ENCODE measurements around the gene FCGR1A. TPM values are rescaled to one million over a fixed set of nuclear protein-coding genes. Genes with fewer than 3 reads are reported as not detected.
"Not testable (repeated sequence)": the region's sequence is repeated elsewhere in the genome, so short reads cannot be mapped to it uniquely, and the experiment has no call there.

The FCGR1A gene
- total and polyA plus RNA-seq, 2 experiments from 2014 or later = 0.07 to 0.52 TPM

- H3K4me1 ChIP-seq (ENCODE audit: insufficient read depth); H3K9me2 ChIP-seq (replicated peaks; ENCODE audit: insufficient read depth); H3K36me3 ChIP-seq (replicated peaks; ENCODE audit: insufficient read depth, low read depth); H3K79me2 ChIP-seq; H3K4me2 ChIP-seq; H3K9me3 ChIP-seq (ENCODE audit: low read depth); H4K20me1 ChIP-seq (ENCODE audit: insufficient read depth, poor library complexity, severe bottlenecking); DNase-seq (ENCODE audit: low spot score); H3K27me3 ChIP-seq; H3K4me3 ChIP-seq; H2AFZ ChIP-seq: not testable (repeated sequence)
- H3K27ac ChIP-seq = peak overlapping the region; percentile 53
- 100% methylated on average over 2 of the region's 3 CpGs for whole genome bisulfite sequencing (ENCODE audit: low lambda C conversion rate, missing lambda C conversion rate)
Measured at GRCh38 chr1:149787688-149788451, 5.4 kb downstream of the FCGR1A start.

DNA sequence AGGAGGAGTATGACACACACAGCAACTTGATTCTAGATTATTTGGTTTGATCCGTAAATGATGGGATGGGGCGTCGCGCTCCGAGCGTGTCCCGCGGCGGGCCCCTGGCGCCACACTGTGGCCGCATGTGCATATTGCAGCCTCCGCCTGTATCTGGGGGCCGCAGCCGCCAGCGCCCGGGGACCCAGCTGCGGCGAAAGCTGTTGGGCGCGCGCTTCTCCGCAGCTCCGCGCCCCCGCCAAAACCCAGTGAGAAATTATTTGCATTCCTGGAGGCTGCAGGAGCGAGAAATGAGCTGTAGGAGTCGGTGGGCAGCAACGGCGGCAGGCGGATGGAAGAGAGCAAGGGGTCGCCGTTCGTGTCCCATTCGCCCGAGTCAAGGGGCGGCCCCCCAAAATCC lies 10.0 kb downstream of the FCGR1A start:
- Histone ChIP-seq H3K4me3 (peak overlapping the region; percentile 93), H3K27ac (peak overlapping the region; percentile 94), H3K4me2 (peak overlapping the region; percentile 85), H2AFZ (peak overlapping the region; percentile 100)
- H3K9me2 ChIP-seq (replicated peaks; ENCODE audit: insufficient read depth); H4K20me1 ChIP-seq (ENCODE audit: insufficient read depth, poor library complexity, severe bottlenecking); H3K79me2 ChIP-seq; H3K4me1 ChIP-seq (ENCODE audit: insufficient read depth); H3K27me3 ChIP-seq; H3K9me3 ChIP-seq (ENCODE audit: low read depth); H3K36me3 ChIP-seq (replicated peaks; ENCODE audit: insufficient read depth, low read depth): not testable (repeated sequence)
- DNase-seq (ENCODE audit: low spot score) = peak; percentile 52
- TF ChIP-seq CTCF (IDR thresholded peaks at IDR 0.05; ENCODE audit: poor library complexity) = peak; percentile 42
- WGBS (ENCODE audit: low lambda C conversion rate, missing lambda C conversion rate) = 2% methylated on average over 33 of the region's 36 CpGs

DNA sequence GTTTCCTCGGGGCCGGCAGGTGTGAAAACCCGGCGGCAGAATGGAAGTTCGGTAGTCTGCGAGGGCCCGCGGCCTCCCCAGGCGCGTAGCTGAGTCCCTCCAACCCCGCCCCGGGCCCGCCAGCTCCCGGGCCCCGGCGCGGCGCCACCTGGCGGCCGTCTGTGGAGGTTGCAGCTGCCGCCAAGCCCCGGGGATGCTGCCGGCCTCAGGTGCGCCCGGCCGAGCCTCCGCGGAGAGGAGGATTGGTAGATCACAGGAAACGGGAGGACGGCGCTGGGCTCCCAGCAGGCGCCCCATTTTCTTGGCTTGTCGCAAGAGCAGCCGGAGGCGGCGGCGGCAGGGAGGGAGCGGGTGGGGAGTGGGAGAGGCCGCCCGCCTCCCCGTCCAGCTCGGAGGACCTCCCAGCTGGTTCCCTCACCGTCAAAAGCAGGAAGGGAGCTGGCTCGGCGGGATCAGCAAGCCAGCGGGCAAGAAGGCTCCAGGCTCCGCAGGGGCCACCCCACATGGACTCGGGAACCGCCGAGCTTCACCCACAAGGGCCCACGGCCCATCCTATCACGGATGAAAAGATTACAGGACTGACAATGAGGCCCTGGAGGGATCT lies 10.5 kb downstream of the FCGR1A start:
- peak overlapping the region; percentile 85 for H3K4me2 ChIP-seq

GRCh38 chr1:149793885-149794284 lies 11.4 kb downstream of the FCGR1A start:
- not testable (repeated sequence) for H3K9me3 ChIP-seq (ENCODE audit: low read depth); H2AFZ ChIP-seq; H4K20me1 ChIP-seq (ENCODE audit: insufficient read depth, poor library complexity, severe bottlenecking); H3K4me1 ChIP-seq (ENCODE audit: insufficient read depth); H3K79me2 ChIP-seq; H3K27ac ChIP-seq; H3K36me3 ChIP-seq (replicated peaks; ENCODE audit: insufficient read depth, low read depth); DNase-seq (ENCODE audit: low spot score); H3K27me3 ChIP-seq; H3K9me2 ChIP-seq (replicated peaks; ENCODE audit: insufficient read depth); H3K4me3 ChIP-seq
- 41% methylated on average over 5 of the region's 5 CpGs for WGBS (ENCODE audit: low lambda C conversion rate, missing lambda C conversion rate)
- H3K4me2 ChIP-seq = peak overlapping the region; percentile 85

More for the DNA sequence above, 10.5 kb downstream of the FCGR1A start:
- peak; percentile 50 for TF ChIP-seq CTCF (IDR thresholded peaks at IDR 0.05; ENCODE audit: poor library complexity)
- Histone ChIP-seq H3K4me3 (peak overlapping the region; percentile 26), H2AFZ (peak overlapping the region; percentile 100), H3K27ac (peak overlapping the region; percentile 94)
- H3K79me2 ChIP-seq; H3K9me3 ChIP-seq (ENCODE audit: low read depth); H3K4me1 ChIP-seq (ENCODE audit: insufficient read depth); H4K20me1 ChIP-seq (ENCODE audit: insufficient read depth, poor library complexity, severe bottlenecking); H3K9me2 ChIP-seq (replicated peaks; ENCODE audit: insufficient read depth); H3K27me3 ChIP-seq; H3K36me3 ChIP-seq (replicated peaks; ENCODE audit: insufficient read depth, low read depth): not testable (repeated sequence)
- 0% methylated on average over 9 of the region's 52 CpGs for WGBS (ENCODE audit: low lambda C conversion rate, missing lambda C conversion rate)
- peak; percentile 82 for DNase-seq (ENCODE audit: low spot score)

- WGBS (ENCODE audit: low lambda C conversion rate, missing lambda C conversion rate) = 89% methylated on average over 1 of the region's 3 CpGs
- not testable (repeated sequence) for H3K36me3 ChIP-seq (replicated peaks; ENCODE audit: insufficient read depth, low read depth); H4K20me1 ChIP-seq (ENCODE audit: insufficient read depth, poor library complexity, severe bottlenecking); H3K4me3 ChIP-seq; DNase-seq (ENCODE audit: low spot score); H3K9me2 ChIP-seq (replicated peaks; ENCODE audit: insufficient read depth); H3K79me2 ChIP-seq; H3K4me2 ChIP-seq; H3K9me3 ChIP-seq (ENCODE audit: low read depth); H3K27ac ChIP-seq; H3K27me3 ChIP-seq; H2AFZ ChIP-seq; H3K4me1 ChIP-seq (ENCODE audit: insufficient read depth)
Measured at GRCh38 chr1:149801628-149802027, 19.1 kb downstream of the FCGR1A start.

DNA sequence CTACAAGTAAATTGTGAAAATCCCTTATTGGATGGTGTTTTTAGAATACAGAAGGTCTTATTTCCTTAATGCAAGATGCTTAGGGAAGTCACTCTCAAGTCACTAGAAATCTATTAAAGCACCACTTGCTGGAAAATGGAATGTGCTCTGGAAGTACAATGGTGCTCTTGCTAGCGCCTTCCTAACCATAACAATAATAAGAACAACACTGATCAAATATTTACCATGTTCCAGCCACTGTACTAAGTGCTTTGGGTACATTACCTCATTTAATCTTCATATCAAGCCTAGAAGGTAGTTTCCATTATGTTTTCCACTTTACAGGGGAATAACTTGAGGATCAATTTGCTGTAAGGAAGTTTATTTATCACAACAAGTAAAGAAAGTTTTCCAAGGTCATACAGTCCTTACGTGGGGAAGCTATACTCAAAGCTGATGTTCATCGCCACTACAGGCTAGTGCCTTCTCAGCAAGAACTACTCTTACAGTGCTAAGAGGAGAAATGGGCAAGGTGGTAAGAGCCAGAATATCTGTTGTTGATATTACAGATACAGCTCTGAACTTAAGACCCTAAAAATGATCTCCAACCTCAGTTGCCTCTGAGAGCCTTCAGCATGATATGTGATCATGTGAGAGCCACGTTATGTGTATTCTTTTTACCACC lies 22.1 kb downstream of the FCGR1A start:
- H3K9me2 ChIP-seq (replicated peaks; ENCODE audit: insufficient read depth); H3K27me3 ChIP-seq; DNase-seq (ENCODE audit: low spot score); H3K36me3 ChIP-seq (replicated peaks; ENCODE audit: insufficient read depth, low read depth); H3K4me2 ChIP-seq; H3K4me1 ChIP-seq (ENCODE audit: insufficient read depth); H3K79me2 ChIP-seq; H3K27ac ChIP-seq; H4K20me1 ChIP-seq (ENCODE audit: insufficient read depth, poor library complexity, severe bottlenecking); H3K4me3 ChIP-seq; H3K9me3 ChIP-seq (ENCODE audit: low read depth); H2AFZ ChIP-seq: not testable (repeated sequence)
- 87% methylated on average over 2 of the region's 4 CpGs for WGBS (ENCODE audit: low lambda C conversion rate, missing lambda C conversion rate)

GRCh38 chr1:149810697-149811405 lies 28.4 kb downstream of the FCGR1A start:
- H3K36me3 ChIP-seq (replicated peaks; ENCODE audit: insufficient read depth, low read depth); H3K79me2 ChIP-seq; H4K20me1 ChIP-seq (ENCODE audit: insufficient read depth, poor library complexity, severe bottlenecking); H2AFZ ChIP-seq; H3K9me3 ChIP-seq (ENCODE audit: low read depth); H3K4me3 ChIP-seq; H3K9me2 ChIP-seq (replicated peaks; ENCODE audit: insufficient read depth); H3K27me3 ChIP-seq; H3K4me1 ChIP-seq (ENCODE audit: insufficient read depth); DNase-seq (ENCODE audit: low spot score); H3K27ac ChIP-seq: not testable (repeated sequence)
- 27% methylated on average over 7 of the region's 7 CpGs for WGBS (ENCODE audit: low lambda C conversion rate, missing lambda C conversion rate)
- peak overlapping the region; percentile 93 for H3K4me2 ChIP-seq
